Esophagus mucosa (tissue), 1 donor: ENCODE results near the gene TCF12. TPM values are rescaled to one million over a fixed set of nuclear protein-coding genes. Genes with fewer than 3 reads are reported as not detected.
"Not testable (repeated sequence)": the region's sequence is repeated elsewhere in the genome, so short reads cannot be mapped to it uniquely, and the experiment has no call there.

Experiments used
- ATAC-seq: fragments of 200-7000 bp; cut with Tn5 transposase; one replicate; pipeline ENCODE4 v1.9.1; 2020
- total RNA-seq: library from RNA; stranded (reverse); gene quantifications from one replicate; pipeline ENCODE4 v1.2.4, GENCODE V29; 2023
- donor health status: DM: yes; HTN: yes; CAD: no.

Gene TCF12
- total RNA-seq, 1 donor from 2014 or later = 47.9 TPM

DNA sequence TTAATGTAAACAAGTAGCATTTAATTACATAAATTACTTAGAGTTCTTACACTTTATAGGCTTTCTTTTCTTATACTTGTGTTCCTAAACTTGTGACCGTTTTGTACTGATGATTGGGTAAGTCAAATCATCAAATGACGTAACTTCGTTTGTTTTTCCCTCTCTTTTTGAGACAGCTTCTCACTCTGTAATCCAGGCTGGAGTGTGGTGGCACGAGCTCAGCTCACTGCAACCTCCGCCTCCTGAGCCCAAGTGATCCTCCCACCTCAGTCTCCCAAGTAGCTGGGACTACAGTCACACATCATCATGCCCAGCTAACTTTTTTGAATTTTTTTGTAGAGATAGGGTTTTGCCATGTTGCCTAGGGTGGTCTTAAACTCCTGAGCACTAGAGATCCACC lies 226.0 kb downstream of the TCF12 start:
- ATAC-seq = no peak

GRCh38 chr15:57146506-57147201 lies 228.2 kb downstream of the TCF12 start:
- ATAC-seq = peak; percentile 53

GRCh38 chr15:57147621-57148020 lies 229.2 kb downstream of the TCF12 start:
- ATAC-seq = no peak

- no peak for ATAC-seq
Observed at GRCh38 chr15:57148262-57148661, 229.8 kb downstream of the TCF12 start.

- no peak for ATAC-seq
Observed at GRCh38 chr15:57149196-57149595, 230.8 kb downstream of the TCF12 start.

- ATAC-seq = peak; percentile 62
Observed at GRCh38 chr15:57150066-57150865, 231.8 kb downstream of the TCF12 start.

GRCh38 chr15:57150866-57151203 lies 232.4 kb downstream of the TCF12 start:
- ATAC-seq = not testable (repeated sequence)

DNA sequence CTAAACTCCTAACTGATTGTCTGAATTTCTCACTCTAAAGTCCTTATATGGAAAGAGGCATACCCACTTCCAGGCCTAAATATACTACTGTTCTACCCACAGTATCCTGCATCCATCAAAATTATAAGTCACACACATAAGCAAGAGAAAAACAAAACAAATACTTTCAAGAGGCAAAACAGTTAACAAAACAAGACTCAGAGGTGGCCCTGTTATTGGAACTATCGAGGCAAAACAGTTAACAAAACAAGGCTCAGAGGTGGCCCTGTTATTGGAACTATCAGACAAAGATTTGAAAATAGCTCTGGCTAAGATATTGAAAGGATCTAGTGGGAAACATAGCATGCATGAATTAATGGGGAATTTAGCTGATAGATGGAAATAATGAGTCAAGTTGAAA lies 233.7 kb downstream of the TCF12 start:
- ATAC-seq = no peak

GRCh38 chr15:57152666-57153539 lies 234.5 kb downstream of the TCF12 start:
- ATAC-seq = peak; percentile 36

DNA sequence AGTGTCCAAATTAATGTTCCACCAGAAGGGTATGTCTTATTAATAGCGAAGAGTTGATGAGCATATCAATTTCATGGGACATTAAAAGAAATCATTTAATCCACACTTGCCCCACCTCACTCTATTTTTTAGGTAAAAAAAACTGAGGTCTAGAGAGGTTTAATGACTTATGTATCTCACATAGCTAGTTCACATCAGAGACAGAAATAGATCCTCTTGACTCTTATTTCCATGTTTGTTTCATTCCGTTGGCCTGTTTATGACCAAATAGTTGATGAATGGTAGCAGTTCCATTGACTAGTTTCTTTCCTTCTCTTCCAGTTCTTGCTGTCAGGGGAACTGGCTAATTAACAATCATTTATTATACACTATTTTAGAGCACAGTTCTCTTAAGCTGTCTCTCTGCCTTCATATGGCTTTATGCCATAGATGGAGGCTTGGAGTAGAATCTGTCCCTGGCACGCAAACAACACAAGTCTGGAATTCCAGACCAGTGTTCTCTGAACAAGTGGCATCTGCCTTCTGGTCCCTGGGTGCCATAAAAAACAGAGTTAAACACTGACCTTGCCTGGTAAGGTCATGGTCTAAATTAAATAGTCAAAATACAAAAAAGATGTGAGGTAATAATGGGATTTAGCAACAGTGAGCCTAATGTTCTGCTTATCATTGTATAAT lies 237.9 kb downstream of the TCF12 start:
- no peak for ATAC-seq

GRCh38 chr15:57158589-57158988 lies 240.1 kb downstream of the TCF12 start:
- peak; percentile 48 for ATAC-seq

- ATAC-seq = no peak
Observed at GRCh38 chr15:57158997-57159668, 240.7 kb downstream of the TCF12 start.

- no peak for ATAC-seq
Observed at GRCh38 chr15:57159767-57160166, 241.3 kb downstream of the TCF12 start.

DNA sequence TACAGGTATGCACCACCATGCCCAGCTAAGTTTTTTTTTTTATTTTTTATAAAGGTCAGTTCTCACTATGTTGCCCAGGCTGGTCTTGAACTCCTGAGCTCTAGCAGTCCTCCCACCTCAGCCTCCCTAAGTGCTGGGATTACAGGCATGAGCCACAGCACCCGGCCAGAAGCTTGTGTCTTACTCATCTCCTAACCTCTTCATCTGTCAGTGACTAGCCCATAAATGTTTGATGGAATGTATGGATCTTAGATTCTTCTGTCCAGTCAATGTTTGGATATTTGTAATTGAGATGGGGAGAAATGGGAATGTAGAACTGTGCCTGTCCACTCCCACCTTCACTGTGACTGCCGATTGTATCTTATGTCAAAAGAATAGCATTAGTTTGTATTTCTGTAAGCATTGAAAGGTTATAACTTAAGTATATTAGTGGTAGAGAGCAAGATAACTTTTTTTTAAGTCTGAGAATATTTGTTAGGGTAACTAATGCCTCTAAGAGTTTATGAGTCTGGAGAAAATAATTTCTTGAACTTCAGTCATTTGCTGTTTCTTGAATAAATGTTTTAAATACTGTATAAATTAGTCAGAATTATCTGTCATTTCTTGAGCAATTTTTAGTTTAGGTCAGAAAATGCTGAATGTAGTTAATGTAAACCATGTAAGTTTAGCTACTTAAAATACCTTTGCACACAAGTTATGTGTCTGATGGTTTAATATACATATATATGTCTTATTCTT lies 242.5 kb downstream of the TCF12 start:
- ATAC-seq = no peak

- ATAC-seq = not testable (repeated sequence)
Observed at GRCh38 chr15:57164251-57164650, 245.8 kb downstream of the TCF12 start.

DNA sequence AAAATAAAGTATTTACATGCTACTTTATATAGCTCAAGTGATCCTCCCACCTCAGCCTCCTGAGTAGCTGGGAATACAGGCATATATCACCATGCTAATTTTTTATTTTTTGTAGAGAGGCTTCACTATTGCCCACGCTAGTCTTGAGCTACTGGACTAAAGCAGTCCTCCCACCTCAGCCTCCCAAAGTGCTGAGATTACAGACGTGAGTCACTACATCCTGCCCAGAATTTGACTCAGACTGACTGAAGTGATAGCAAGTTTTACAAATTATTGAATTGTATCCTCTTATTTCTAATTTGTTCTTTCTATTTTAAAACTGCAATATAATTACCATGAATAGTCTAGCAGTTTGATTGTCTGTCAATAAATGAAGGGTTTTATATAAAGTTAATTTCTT lies 247.5 kb downstream of the TCF12 start:
- ATAC-seq = no peak

DNA sequence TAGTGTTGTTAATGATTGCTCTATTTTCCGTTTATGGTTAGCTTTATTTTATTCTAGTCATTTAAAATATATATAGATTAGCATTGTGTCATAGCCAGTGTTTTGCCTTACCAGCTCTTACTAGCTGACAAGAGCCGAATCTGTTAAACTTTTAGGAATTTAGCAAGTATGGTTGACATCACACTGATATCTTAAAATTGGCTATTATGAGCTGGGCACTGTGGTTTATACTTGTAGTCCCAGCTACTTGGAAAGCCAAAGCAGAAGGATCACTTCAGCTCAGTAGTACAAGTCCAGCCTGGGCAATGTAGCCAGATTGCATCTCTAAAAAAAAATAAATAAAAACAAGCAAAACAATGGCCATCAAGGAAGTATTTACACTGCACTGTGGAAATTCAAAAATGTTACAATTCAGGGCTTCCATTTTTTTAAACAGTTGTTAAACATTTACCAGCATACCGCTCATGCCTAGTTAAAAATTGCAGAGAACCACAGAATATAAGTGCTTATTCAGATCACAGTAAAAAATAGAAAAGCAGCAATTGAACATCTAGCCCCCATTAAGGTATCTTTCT lies 249.5 kb downstream of the TCF12 start:
- ATAC-seq = no peak

GRCh38 chr15:57169643-57170042 lies 251.2 kb downstream of the TCF12 start:
- ATAC-seq = no peak

DNA sequence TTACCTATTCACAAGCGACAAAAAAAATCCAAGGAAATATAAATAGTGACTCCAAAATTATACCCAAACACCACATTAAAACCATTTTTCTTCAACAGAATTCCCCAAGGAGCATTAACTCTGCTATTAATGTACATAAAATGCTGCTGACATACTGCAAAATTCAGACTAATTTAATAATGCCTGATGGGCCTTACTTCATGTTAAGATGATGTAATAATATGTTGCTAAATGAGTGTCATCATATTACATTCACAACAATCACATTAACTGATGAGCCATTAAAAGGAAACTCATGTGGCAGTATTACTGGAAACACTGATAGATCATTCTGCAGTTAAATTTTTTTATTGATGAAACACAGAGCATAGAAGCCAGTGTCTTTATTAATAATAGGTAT lies 253.0 kb downstream of the TCF12 start:
- ATAC-seq = no peak

GRCh38 chr15:57172925-57173324 lies 254.5 kb downstream of the TCF12 start:
- ATAC-seq = no peak

DNA sequence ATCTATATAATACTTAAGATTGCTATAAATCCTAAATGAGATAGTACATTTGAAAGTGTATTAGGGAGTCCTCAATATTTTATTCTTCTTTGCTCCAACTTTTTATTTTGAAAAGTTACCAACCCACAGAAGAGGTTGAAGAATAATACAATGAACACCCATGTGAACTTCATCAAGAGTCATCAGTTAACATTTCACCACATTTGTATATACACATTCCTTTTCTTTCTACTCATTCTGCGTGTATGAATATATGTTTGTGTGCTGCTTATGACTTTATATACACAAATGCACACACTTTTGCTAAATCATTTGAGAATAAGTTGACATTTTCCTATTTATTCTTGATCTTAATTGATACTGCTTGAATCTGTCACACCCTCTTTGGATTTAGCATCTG lies 264.6 kb downstream of the TCF12 start:
- no peak for ATAC-seq
